ENCODE measurements around the gene SND1.

Gene SND1

DNA sequence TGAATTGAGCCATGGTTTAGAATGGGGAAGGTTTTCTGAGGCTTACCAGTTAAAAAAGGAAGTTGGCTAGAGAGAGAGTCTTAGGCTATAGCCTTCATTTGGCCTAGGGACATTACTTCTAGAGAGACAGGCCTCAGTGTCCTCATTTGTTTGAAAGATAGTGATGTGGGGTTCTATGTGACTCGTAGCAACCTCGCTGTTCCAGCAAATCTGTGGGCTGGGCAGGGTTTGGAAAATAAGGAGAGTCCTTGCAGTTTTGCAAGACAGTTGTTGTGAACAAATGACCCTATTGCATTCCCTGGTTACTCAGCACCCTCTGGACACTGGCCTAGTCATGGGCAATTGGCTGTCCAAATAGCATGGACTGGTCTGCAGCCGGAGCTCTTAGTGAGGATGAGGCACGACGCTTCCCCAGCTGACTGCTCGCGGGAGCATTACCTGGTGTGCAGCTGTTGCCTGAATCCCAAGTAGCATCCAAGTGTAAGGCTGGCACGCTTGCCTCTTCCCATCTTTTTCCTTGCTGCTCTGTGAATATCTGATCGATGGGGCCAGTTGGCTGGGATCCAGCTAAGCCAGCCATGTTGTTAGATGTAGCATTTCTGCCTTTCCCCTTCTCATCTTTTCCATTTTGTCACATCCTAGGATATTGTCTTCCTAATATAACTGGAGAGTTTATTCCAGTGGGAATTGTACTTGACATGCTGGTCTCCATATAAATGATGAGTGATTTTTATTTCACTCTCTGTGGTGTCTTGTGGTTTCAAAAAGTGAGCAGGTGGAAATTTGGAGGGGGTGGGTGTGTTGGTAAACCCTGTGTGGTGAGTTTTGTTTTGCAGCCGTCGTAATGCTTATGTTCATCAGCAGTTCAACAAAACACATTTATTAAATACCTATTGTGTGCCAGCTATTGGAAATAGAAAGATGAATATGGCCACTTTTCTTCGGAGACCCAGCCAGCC lies 99.8 kb downstream of the SND1 start:
- peaks cover 12% of the 10 kb centered on the region for H3K4me1 ChIP-seq (ENCODE audit: control insufficient read depth, insufficient read depth, low read length)
- H3K9ac ChIP-seq (ENCODE audit: low read length), result no peak overlapping the region
- H3K27me3 ChIP-seq (ENCODE audit: control insufficient read depth, insufficient read depth, low read length), result no peaks in the 10 kb centered on the region
- no peaks in the 10 kb centered on the region for H3K9me3 ChIP-seq (ENCODE audit: control insufficient read depth, low read length)
- H3K36me3 ChIP-seq (ENCODE audit: control insufficient read depth, insufficient read depth, low read length), result no peaks in the 10 kb centered on the region
- no peak overlapping the region for H3K4me3 ChIP-seq (ENCODE audit: low read length)

GRCh38 chr7:127752829-127753228 lies 100.8 kb downstream of the SND1 start:
- H3K4me3 ChIP-seq (ENCODE audit: low read length), result no peak overlapping the region
- peaks cover 12% of the 10 kb centered on the region for H3K4me1 ChIP-seq (ENCODE audit: control insufficient read depth, insufficient read depth, low read length)
- H3K9me3 ChIP-seq (ENCODE audit: control insufficient read depth, low read length), result no peaks in the 10 kb centered on the region
- no peak overlapping the region for H3K9ac ChIP-seq (ENCODE audit: low read length)
- H3K27me3 ChIP-seq (ENCODE audit: control insufficient read depth, insufficient read depth, low read length), result no peaks in the 10 kb centered on the region
- no peaks in the 10 kb centered on the region for H3K36me3 ChIP-seq (ENCODE audit: control insufficient read depth, insufficient read depth, low read length)

DNA sequence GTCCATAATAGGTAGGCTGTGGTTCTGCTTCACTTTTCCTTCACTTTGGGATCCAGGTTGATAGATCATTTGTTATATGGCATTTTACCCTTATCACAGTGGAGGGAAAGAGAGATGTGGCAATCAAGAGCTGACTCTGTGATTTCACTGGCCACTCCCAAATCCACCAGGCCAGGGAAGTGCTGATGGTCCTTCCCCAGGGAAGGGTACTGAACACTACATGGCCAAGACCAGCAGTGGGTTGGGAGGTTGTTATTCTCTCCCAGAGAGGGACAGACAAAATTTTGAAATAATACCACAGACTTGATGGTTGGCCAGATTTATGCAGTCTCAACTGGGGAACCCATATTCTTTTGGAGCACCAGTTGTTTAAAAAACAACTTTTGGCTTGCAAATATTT lies 102.5 kb downstream of the SND1 start:
- H3K36me3 ChIP-seq (ENCODE audit: control insufficient read depth, insufficient read depth, low read length), result no peaks in the 10 kb centered on the region
- no peaks in the 10 kb centered on the region for H3K27me3 ChIP-seq (ENCODE audit: control insufficient read depth, insufficient read depth, low read length)
- peaks cover 12% of the 10 kb centered on the region for H3K4me1 ChIP-seq (ENCODE audit: control insufficient read depth, insufficient read depth, low read length)
- no peaks in the 10 kb centered on the region for H3K9me3 ChIP-seq (ENCODE audit: control insufficient read depth, low read length)
- H3K4me3 ChIP-seq (ENCODE audit: low read length), result no peak overlapping the region
- H3K9ac ChIP-seq (ENCODE audit: low read length), result no peak overlapping the region

GRCh38 chr7:127755521-127755920 lies 103.5 kb downstream of the SND1 start:
- Histone ChIP-seq H3K27me3 (ENCODE audit: control insufficient read depth, insufficient read depth, low read length) (no peaks in the 10 kb centered on the region), H3K9me3 (ENCODE audit: control insufficient read depth, low read length) (no peaks in the 10 kb centered on the region), H3K36me3 (ENCODE audit: control insufficient read depth, insufficient read depth, low read length) (no peaks in the 10 kb centered on the region), H3K4me1 (ENCODE audit: control insufficient read depth, insufficient read depth, low read length) (peaks cover 23% of the 10 kb centered on the region), H3K9ac (ENCODE audit: low read length) (no peak overlapping the region), H3K4me3 (ENCODE audit: low read length) (no peak overlapping the region)

DNA sequence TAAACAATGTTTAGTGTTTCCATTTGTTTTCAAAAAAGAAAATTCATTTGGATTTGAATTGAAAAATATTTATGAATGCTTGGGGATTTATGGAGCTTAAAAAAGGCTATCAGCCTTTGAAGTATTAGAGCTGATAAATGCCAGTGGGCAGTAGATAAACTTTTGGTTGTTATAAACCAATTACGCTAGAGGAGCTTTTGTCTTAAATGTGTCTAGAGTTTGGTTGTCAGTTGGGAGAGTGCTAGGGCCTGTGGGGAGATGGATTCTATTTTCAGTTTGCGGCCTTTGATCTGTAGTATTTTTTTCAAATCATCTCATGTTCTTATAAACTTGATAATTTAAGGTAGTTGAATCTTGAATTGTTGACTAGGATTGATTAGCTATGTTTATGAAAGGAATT lies 104.0 kb downstream of the SND1 start:
- Histone ChIP-seq H3K4me1 (ENCODE audit: control insufficient read depth, insufficient read depth, low read length) (peaks cover 26% of the 10 kb centered on the region), H3K9me3 (ENCODE audit: control insufficient read depth, low read length) (no peaks in the 10 kb centered on the region), H3K9ac (ENCODE audit: low read length) (no peak overlapping the region), H3K36me3 (ENCODE audit: control insufficient read depth, insufficient read depth, low read length) (no peaks in the 10 kb centered on the region), H3K27me3 (ENCODE audit: control insufficient read depth, insufficient read depth, low read length) (no peaks in the 10 kb centered on the region), H3K4me3 (ENCODE audit: low read length) (no peak overlapping the region)

DNA sequence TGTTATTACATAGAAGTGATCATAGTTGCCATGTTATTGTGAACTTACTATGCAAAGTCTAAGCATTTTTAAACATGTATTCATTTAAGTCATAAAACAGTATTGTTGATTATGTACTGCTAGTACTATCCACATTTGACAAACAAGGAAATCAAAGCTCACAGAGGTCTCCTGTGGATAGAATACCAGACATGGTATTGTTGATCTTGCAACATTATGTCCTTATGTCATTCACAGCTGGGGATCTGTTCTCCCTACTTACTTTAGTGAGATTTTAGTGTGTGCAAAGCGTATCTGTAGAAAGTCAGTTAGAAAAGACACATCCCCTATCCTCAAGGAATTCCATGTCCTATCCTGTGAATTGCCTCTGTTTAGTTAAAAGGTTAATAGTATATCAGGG lies 106.1 kb downstream of the SND1 start:
- Histone ChIP-seq H3K9ac (ENCODE audit: low read length) (no peak overlapping the region), H3K36me3 (ENCODE audit: control insufficient read depth, insufficient read depth, low read length) (no peaks in the 10 kb centered on the region), H3K4me3 (ENCODE audit: low read length) (no peak overlapping the region), H3K9me3 (ENCODE audit: control insufficient read depth, low read length) (no peaks in the 10 kb centered on the region), H3K4me1 (ENCODE audit: control insufficient read depth, insufficient read depth, low read length) (peaks cover 26% of the 10 kb centered on the region), H3K27me3 (ENCODE audit: control insufficient read depth, insufficient read depth, low read length) (no peaks in the 10 kb centered on the region)

DNA sequence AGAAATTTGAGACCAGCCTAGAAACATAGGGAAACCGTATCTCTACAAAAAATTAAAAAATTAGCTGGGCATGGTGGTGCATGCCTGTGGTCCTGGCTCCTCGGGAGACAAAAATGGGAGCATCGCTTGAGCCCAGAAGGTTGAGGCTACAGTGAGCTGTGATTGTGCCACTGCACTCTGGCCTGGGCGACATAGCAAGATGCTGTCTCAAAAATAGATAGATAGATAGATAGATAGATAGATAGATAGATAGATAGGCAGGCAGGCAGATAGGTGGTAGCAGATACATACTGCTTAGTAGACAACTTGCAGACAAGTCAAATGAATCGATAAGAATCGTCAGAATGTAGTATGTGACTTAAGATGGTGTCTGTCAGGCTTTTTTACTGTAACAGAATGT lies 106.9 kb downstream of the SND1 start:
- H3K9ac ChIP-seq (ENCODE audit: low read length), result no peak overlapping the region
- H3K9me3 ChIP-seq (ENCODE audit: control insufficient read depth, low read length), result no peaks in the 10 kb centered on the region
- H3K36me3 ChIP-seq (ENCODE audit: control insufficient read depth, insufficient read depth, low read length), result no peaks in the 10 kb centered on the region
- H3K4me3 ChIP-seq (ENCODE audit: low read length), result no peak overlapping the region
- H3K27me3 ChIP-seq (ENCODE audit: control insufficient read depth, insufficient read depth, low read length), result no peaks in the 10 kb centered on the region
- H3K4me1 ChIP-seq (ENCODE audit: control insufficient read depth, insufficient read depth, low read length), result peaks cover 26% of the 10 kb centered on the region

- Histone ChIP-seq H3K9me3 (ENCODE audit: control insufficient read depth, low read length) (no peaks in the 10 kb centered on the region), H3K27me3 (ENCODE audit: control insufficient read depth, insufficient read depth, low read length) (no peaks in the 10 kb centered on the region), H3K9ac (ENCODE audit: low read length) (no peak overlapping the region), H3K36me3 (ENCODE audit: control insufficient read depth, insufficient read depth, low read length) (no peaks in the 10 kb centered on the region), H3K4me3 (ENCODE audit: low read length) (no peak overlapping the region), H3K4me1 (ENCODE audit: control insufficient read depth, insufficient read depth, low read length) (peaks cover 22% of the 10 kb centered on the region)
Measured at GRCh38 chr7:127759945-127760421, 108.0 kb downstream of the SND1 start.

- peaks cover 22% of the 10 kb centered on the region for H3K4me1 ChIP-seq (ENCODE audit: control insufficient read depth, insufficient read depth, low read length)
- no peaks in the 10 kb centered on the region for H3K36me3 ChIP-seq (ENCODE audit: control insufficient read depth, insufficient read depth, low read length)
- no peak overlapping the region for H3K4me3 ChIP-seq (ENCODE audit: low read length)
- H3K27me3 ChIP-seq (ENCODE audit: control insufficient read depth, insufficient read depth, low read length), result no peaks in the 10 kb centered on the region
- no peak overlapping the region for H3K9ac ChIP-seq (ENCODE audit: low read length)
- H3K9me3 ChIP-seq (ENCODE audit: control insufficient read depth, low read length), result no peaks in the 10 kb centered on the region
Measured at GRCh38 chr7:127760436-127761031, 108.5 kb downstream of the SND1 start.

GRCh38 chr7:127761196-127761595 lies 109.2 kb downstream of the SND1 start:
- Histone ChIP-seq H3K9me3 (ENCODE audit: control insufficient read depth, low read length) (no peaks in the 10 kb centered on the region), H3K36me3 (ENCODE audit: control insufficient read depth, insufficient read depth, low read length) (no peaks in the 10 kb centered on the region), H3K9ac (ENCODE audit: low read length) (no peak overlapping the region), H3K27me3 (ENCODE audit: control insufficient read depth, insufficient read depth, low read length) (no peaks in the 10 kb centered on the region), H3K4me1 (ENCODE audit: control insufficient read depth, insufficient read depth, low read length) (peaks cover 15% of the 10 kb centered on the region), H3K4me3 (ENCODE audit: low read length) (no peak overlapping the region)

DNA sequence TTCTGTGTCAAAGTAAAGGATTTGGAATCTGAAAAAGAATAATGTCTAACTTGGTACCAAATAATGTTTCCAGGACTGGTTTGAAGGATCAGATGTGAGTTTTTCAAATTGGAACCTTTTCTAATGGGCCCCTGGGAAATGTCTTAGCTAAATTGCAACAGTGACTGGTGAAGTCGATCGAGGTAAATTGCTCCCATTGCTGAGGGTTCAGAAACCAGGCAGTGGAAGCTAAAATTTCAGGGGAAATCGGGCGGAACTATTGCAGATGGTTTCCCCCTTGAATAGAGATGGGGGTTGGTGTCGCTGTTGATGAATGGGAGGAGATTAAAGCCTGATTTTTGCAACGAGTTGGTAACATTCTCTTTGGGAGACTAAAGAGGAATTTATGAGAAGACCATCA lies 112.7 kb downstream of the SND1 start:
- no peaks in the 10 kb centered on the region for H3K36me3 ChIP-seq (ENCODE audit: control insufficient read depth, insufficient read depth, low read length)
- H3K9ac ChIP-seq (ENCODE audit: low read length), result no peak overlapping the region
- peaks cover 11% of the 10 kb centered on the region for H3K4me1 ChIP-seq (ENCODE audit: control insufficient read depth, insufficient read depth, low read length)
- no peaks in the 10 kb centered on the region for H3K9me3 ChIP-seq (ENCODE audit: control insufficient read depth, low read length)
- H3K4me3 ChIP-seq (ENCODE audit: low read length), result no peak overlapping the region
- H3K27me3 ChIP-seq (ENCODE audit: control insufficient read depth, insufficient read depth, low read length), result no peaks in the 10 kb centered on the region

- Histone ChIP-seq H3K36me3 (ENCODE audit: control insufficient read depth, insufficient read depth, low read length) (no peaks in the 10 kb centered on the region), H3K27me3 (ENCODE audit: control insufficient read depth, insufficient read depth, low read length) (no peaks in the 10 kb centered on the region), H3K4me3 (ENCODE audit: low read length) (no peak overlapping the region), H3K4me1 (ENCODE audit: control insufficient read depth, insufficient read depth, low read length) (peaks cover 9% of the 10 kb centered on the region), H3K9ac (ENCODE audit: low read length) (no peak overlapping the region), H3K9me3 (ENCODE audit: control insufficient read depth, low read length) (no peaks in the 10 kb centered on the region)
Measured at GRCh38 chr7:127765150-127765549, 113.2 kb downstream of the SND1 start.
